Mesothelial cell of epicardium (in vitro differentiated cells): Measurements from ENCODE around the gene F8. TPM values are rescaled to one million over a fixed set of nuclear protein-coding genes. Genes with fewer than 3 reads are reported as not detected.

Experiments used
- DNase-seq, 2 experiments: peaks; one replicate each; pipeline ENCODE4 v3.0.0; 2021; ENCODE audit warnings: low spot score in 2 of 2; ENCODE audit not compliant: unreplicated experiment in 2 of 2
- H3K27ac Mint-ChIP-seq: 2 replicates; pipeline ENCODE4 v1.8.0; 2021; ENCODE audit warnings: mixed read lengths
- H3K27me3 Mint-ChIP-seq: 2 replicates; pipeline ENCODE4 v1.8.0; 2021; ENCODE audit warnings: low read depth, mixed read lengths
- H3K36me3 Mint-ChIP-seq: 2 replicates; pipeline ENCODE4 v1.8.0; 2021; ENCODE audit warnings: mixed read lengths
- H3K4me1 Mint-ChIP-seq: 2 replicates; pipeline ENCODE4 v1.8.0; 2021; ENCODE audit warnings: mixed read lengths
- H3K4me3 Mint-ChIP-seq: 2 replicates; pipeline ENCODE4 v1.8.0; 2021; ENCODE audit warnings: mild to moderate bottlenecking, moderate library complexity, mixed read lengths
- H3K9me3 Mint-ChIP-seq: 2 replicates; pipeline ENCODE4 v1.8.0; 2021; ENCODE audit warnings: mixed read lengths
- CTCF ChIP-seq: fragments of 200-600 bp; sonication (generic); IDR thresholded peaks from one replicate; pipeline ENCODE4 v1.5.0; 2021; ENCODE audit warnings: antibody characterized with exemption; ENCODE audit not compliant: unreplicated experiment
- total RNA-seq: library from RNA; stranded (reverse); gene quantifications from 3 replicates; pipeline ENCODE4 v1.2.1, GENCODE V29; 2021

Gene F8
- total RNA-seq, 1 donor from 2014 or later = 3.9 TPM

- DNase-seq = no peak
- H3K27ac Mint-ChIP-seq = no peak overlapping the region
- TF ChIP-seq CTCF = peak; percentile 25
- peaks cover 23% of the 10 kb centered on the region for H3K9me3 Mint-ChIP-seq
- H3K4me3 Mint-ChIP-seq = no peak overlapping the region
- no peaks in the 10 kb centered on the region for H3K4me1 Mint-ChIP-seq
- H3K36me3 Mint-ChIP-seq = peaks cover 6% of the 10 kb centered on the region
- no peaks in the 10 kb centered on the region for H3K27me3 Mint-ChIP-seq
Observed at GRCh38 chrX:155048977-155049619, 26.6 kb upstream of the F8 start.

- no peak for TF ChIP-seq CTCF
- DNase-seq = no peak
- H3K27me3 Mint-ChIP-seq = no peaks in the 10 kb centered on the region
- no peak overlapping the region for H3K27ac Mint-ChIP-seq
- H3K4me3 Mint-ChIP-seq = no peak overlapping the region
- peaks cover 35% of the 10 kb centered on the region for H3K9me3 Mint-ChIP-seq
- no peaks in the 10 kb centered on the region for H3K4me1 Mint-ChIP-seq
- H3K36me3 Mint-ChIP-seq = peaks cover 10% of the 10 kb centered on the region
Observed at GRCh38 chrX:155046811-155047528, 24.4 kb upstream of the F8 start.

GRCh38 chrX:155046129-155046810 lies 23.7 kb upstream of the F8 start:
- peaks cover 9% of the 10 kb centered on the region for H3K36me3 Mint-ChIP-seq
- peaks cover 29% of the 10 kb centered on the region for H3K9me3 Mint-ChIP-seq
- DNase-seq = no peak

GRCh38 chrX:155035688-155036087 lies 13.2 kb upstream of the F8 start:
- H3K27ac Mint-ChIP-seq = no peak overlapping the region
- DNase-seq = no peak
- H3K9me3 Mint-ChIP-seq = peaks cover 52% of the 10 kb centered on the region
- no peaks in the 10 kb centered on the region for H3K27me3 Mint-ChIP-seq
- H3K4me1 Mint-ChIP-seq = no peaks in the 10 kb centered on the region
- no peak for TF ChIP-seq CTCF
- H3K4me3 Mint-ChIP-seq = no peak overlapping the region
- peaks cover 43% of the 10 kb centered on the region for H3K36me3 Mint-ChIP-seq

More at GRCh38 chrX:155046129-155046810, 23.7 kb upstream of the F8 start:
- H3K4me3 Mint-ChIP-seq = no peak overlapping the region
- H3K27me3 Mint-ChIP-seq = no peaks in the 10 kb centered on the region
- no peak overlapping the region for H3K27ac Mint-ChIP-seq
- TF ChIP-seq CTCF = no peak
- no peaks in the 10 kb centered on the region for H3K4me1 Mint-ChIP-seq

- H3K27ac Mint-ChIP-seq = no peak overlapping the region
- no peaks in the 10 kb centered on the region for H3K27me3 Mint-ChIP-seq
- DNase-seq = no peak
- no peak for TF ChIP-seq CTCF
- H3K4me3 Mint-ChIP-seq = no peak overlapping the region
- H3K36me3 Mint-ChIP-seq = peaks cover 20% of the 10 kb centered on the region
- peaks cover 9% of the 10 kb centered on the region for H3K4me1 Mint-ChIP-seq
- peaks cover 24% of the 10 kb centered on the region for H3K9me3 Mint-ChIP-seq
Observed at GRCh38 chrX:155031657-155032056, 9.1 kb upstream of the F8 start.
